Measurements from ENCODE around the gene PRIMA1.

Gene PRIMA1

DNA sequence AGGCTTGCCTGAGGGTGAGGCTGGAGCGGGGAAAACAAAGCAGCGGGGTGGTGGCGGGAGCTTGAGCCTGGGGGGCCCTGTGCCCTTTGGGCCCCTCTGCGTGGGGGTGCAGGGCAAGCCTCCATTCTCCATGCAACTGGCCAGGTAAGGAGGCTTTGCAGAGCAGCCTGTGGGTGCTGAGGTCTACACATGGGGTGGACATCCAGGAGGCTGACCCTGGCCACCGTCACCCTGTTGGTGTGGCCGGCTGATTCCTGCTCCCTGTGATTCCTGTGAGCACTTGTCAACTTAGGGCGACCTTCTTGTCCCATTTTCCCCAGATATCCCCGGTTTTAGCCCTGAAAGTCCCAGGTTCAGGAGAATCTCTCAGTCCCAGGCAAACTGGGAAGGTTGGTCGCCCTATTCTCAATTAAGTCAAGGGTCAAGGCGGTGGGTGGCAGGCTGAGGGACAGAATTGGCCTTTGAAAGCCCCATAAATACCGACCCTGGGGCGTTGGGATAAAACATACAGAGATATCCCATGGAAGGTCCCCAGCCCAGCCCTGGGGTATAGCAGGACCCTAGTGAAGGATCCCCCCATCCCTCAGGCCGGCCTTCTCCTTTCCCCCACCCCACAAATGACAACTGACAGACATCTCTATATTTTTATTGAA, 70.5 kb downstream of the PRIMA1 start:
- no peak overlapping the region for H3K4me3 ChIP-seq (ENCODE audit: low read length)
- TF ChIP-seq, protein P1, sequence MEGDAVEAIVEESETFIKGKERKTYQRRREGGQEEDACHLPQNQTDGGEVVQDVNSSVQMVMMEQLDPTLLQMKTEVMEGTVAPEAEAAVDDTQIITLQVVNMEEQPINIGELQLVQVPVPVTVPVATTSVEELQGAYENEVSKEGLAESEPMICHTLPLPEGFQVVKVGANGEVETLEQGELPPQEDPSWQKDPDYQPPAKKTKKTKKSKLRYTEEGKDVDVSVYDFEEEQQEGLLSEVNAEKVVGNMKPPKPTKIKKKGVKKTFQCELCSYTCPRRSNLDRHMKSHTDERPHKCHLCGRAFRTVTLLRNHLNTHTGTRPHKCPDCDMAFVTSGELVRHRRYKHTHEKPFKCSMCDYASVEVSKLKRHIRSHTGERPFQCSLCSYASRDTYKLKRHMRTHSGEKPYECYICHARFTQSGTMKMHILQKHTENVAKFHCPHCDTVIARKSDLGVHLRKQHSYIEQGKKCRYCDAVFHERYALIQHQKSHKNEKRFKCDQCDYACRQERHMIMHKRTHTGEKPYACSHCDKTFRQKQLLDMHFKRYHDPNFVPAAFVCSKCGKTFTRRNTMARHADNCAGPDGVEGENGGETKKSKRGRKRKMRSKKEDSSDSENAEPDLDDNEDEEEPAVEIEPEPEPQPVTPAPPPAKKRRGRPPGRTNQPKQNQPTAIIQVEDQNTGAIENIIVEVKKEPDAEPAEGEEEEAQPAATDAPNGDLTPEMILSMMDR (conservative IDR thresholded peaks at IDR 0.05; ENCODE audit: low read length) = no peak
- no peak for DNase-seq (ENCODE audit: low read depth)

DNA sequence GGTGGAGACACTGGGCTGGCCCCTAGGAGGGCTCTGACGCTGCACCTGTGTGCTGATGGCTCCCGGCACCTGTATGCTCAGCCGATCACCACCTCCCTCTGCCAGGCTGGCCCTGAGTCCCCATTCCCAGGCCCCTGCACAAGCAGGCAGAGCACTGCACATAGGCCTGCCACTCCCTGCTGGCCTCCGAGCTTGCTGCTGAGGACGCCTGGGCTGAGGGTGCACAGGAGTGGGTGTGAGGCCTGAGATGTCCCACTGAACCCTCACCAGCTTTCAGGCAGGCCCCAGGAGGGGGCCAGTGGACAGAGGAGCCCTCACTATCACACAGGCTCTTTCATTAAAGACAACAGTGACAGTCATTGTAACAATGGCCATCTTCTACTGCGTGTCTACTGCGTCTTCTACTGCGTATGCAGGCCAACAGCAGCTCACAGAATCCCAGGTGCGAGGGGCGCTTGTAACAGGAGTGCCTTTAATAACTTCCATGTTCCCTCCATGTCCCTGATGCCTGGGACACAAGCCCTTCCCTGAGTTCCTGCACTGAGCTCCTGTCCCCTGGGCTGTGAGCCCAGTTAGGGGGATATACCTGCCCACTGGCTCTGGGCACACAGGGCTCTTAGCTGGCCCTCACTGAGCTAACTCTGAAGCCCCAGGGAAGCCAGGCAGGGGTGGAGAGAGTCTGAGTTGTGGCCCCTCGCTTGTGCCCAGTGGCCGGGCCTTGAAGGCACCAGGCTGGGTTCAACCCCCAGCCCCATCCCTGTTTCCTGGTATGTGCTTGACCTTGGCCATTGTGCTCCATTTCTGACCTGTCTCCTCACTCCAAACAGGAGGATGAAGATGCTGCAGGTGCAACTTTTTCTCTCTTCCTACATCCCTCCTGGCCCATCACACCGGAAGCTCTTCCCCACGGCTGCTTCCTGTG, 71.3 kb downstream of the PRIMA1 start:
- TF ChIP-seq, protein P1 (conservative IDR thresholded peaks at IDR 0.05; ENCODE audit: low read length) = no peak
- DNase-seq (ENCODE audit: low read depth) = no peak
- H3K4me3 ChIP-seq (ENCODE audit: low read length) = no peak overlapping the region

- no peak overlapping the region for H3K4me3 ChIP-seq (ENCODE audit: low read length)
- TF ChIP-seq, protein P1 (conservative IDR thresholded peaks at IDR 0.05; ENCODE audit: low read length) = no peak
- DNase-seq (ENCODE audit: low read depth) = no peak
These were observed 72.1 kb downstream of the PRIMA1 start for GRCh38 chr14:93716002-93716745.

- TF ChIP-seq, protein P1 (conservative IDR thresholded peaks at IDR 0.05; ENCODE audit: low read length) = no peak
- H3K4me3 ChIP-seq (ENCODE audit: low read length) = no peak overlapping the region
- DNase-seq (ENCODE audit: low read depth) = no peak
These were observed 72.9 kb downstream of the PRIMA1 start for GRCh38 chr14:93715279-93715927.

- TF ChIP-seq, protein P1 (conservative IDR thresholded peaks at IDR 0.05; ENCODE audit: low read length) = no peak
- DNase-seq (ENCODE audit: low read depth) = no peak
- no peak overlapping the region for H3K4me3 ChIP-seq (ENCODE audit: low read length)
These were observed 73.7 kb downstream of the PRIMA1 start for GRCh38 chr14:93714605-93715004.

GRCh38 chr14:93713726-93714405, 74.4 kb downstream of the PRIMA1 start:
- DNase-seq (ENCODE audit: low read depth) = no peak
- H3K4me3 ChIP-seq (ENCODE audit: low read length) = no peak overlapping the region
- TF ChIP-seq, protein P1 (conservative IDR thresholded peaks at IDR 0.05; ENCODE audit: low read length) = no peak
